Naive thymus-derived CD4-positive, alpha-beta T cell (primary cell): ENCODE data around the gene MARCHF9. TPM values are rescaled to one million over a fixed set of nuclear protein-coding genes. Genes with fewer than 3 reads are reported as not detected.

Source experiments
- ATAC-seq: fragments of 150-1000 bp; cut with Tn5 transposase; 2 replicates; pipeline ENCODE4 v1.10.0; 2021; ENCODE audit warnings: mild to moderate bottlenecking, moderate library complexity
- CTCF ChIA-PET: fragments of 350-600 bp; sonication (Branson Sonifier 250); formaldehyde crosslinking; loops from one replicate; lab custom pipeline; 2021; ENCODE audit warnings: antibody characterized with exemption; lab: Charles Lee
- POLR2A ChIA-PET: fragments of 350-600 bp; sonication (Branson Sonifier 250); formaldehyde crosslinking; loops from one replicate; lab custom pipeline; 2021; ENCODE audit warnings: antibody characterized with exemption, inconsistent platforms; lab: Charles Lee
- DNase-seq, 9 donors: peaks; one replicate each; pipeline versions ENCODE4 v3.0.0 to v3.0.0-alpha.2; 2020 to 2022; ENCODE audit warnings: mixed read lengths in 1 of 9
- H3K27ac ChIP-seq: one replicate; pipeline ENCODE4 v1.7.0; 2013; ENCODE audit warnings: mild to moderate bottlenecking, low read depth, low read length, moderate library complexity
- H3K27me3 ChIP-seq, 2 donors: one replicate each; pipeline ENCODE4 v1.7.0; 2013; ENCODE audit warnings: low read length in 2 of 2, mild to moderate bottlenecking in 2 of 2, moderate library complexity in 2 of 2; ENCODE audit not compliant: control insufficient read depth in 2 of 2, insufficient read depth in 2 of 2
- H3K36me3 ChIP-seq, 3 experiments: 1 replicate in 2 of 3; 2 replicates in 1 of 3; pipeline ENCODE4 v1.7.0; 2013; ENCODE audit warnings: low read length in 3 of 3, mild to moderate bottlenecking in 3 of 3, moderate library complexity in 1 of 3; ENCODE audit not compliant: insufficient read depth in 3 of 3, control insufficient read depth in 2 of 3
- H3K4me1 ChIP-seq, 2 donors: one replicate each; pipeline ENCODE4 v1.7.0; 2013; ENCODE audit warnings: low read length in 2 of 2, mild to moderate bottlenecking in 2 of 2, moderate library complexity in 1 of 2; ENCODE audit not compliant: control insufficient read depth in 2 of 2, insufficient read depth in 2 of 2
- H3K4me3 ChIP-seq: 2 replicates; pipeline ENCODE4 v1.7.0; 2013; ENCODE audit warnings: mild to moderate bottlenecking, low read length
- H3K9me3 ChIP-seq, 3 experiments: 1 replicate in 2 of 3; 2 replicates in 1 of 3; pipeline ENCODE4 v1.7.0; 2013; ENCODE audit warnings: low read length in 3 of 3; ENCODE audit not compliant: control insufficient read depth in 2 of 3
- H3K27ac Mint-ChIP-seq, 9 donors: one replicate each; pipeline ENCODE4 v1.8.0; 2020 to 2022; ENCODE audit warnings: mixed read lengths in 9 of 9, mild to moderate bottlenecking in 8 of 9, moderate library complexity in 5 of 9, inconsistent platforms in 2 of 9
- H3K27me3 Mint-ChIP-seq, 5 donors: one replicate each; pipeline ENCODE4 v1.8.0; 2021 to 2022; ENCODE audit warnings: mixed read lengths in 5 of 5, mild to moderate bottlenecking in 1 of 5
- H3K36me3 Mint-ChIP-seq, 5 donors: one replicate each; pipeline ENCODE4 v1.8.0; 2020 to 2022; ENCODE audit warnings: mixed read lengths in 5 of 5, mild to moderate bottlenecking in 3 of 5, inconsistent platforms in 1 of 5
- H3K4me1 Mint-ChIP-seq, 7 donors: one replicate each; pipeline ENCODE4 v1.8.0; 2020 to 2022; ENCODE audit warnings: mixed read lengths in 7 of 7, mild to moderate bottlenecking in 3 of 7, inconsistent platforms in 1 of 7
- H3K4me3 Mint-ChIP-seq, 10 donors: one replicate each; pipeline ENCODE4 v1.8.0; 2020 to 2022; ENCODE audit warnings: mild to moderate bottlenecking in 10 of 10, mixed read lengths in 10 of 10, moderate library complexity in 6 of 10, inconsistent platforms in 2 of 10
- H3K9me3 Mint-ChIP-seq, 11 donors: one replicate each; pipeline ENCODE4 v1.8.0; 2020 to 2022; ENCODE audit warnings: mixed read lengths in 11 of 11, mild to moderate bottlenecking in 4 of 11, inconsistent platforms in 1 of 11, moderate library complexity in 1 of 11
- intact Hi-C, 2 donors: fragments of 100-400 bp; cut with micrococcal nuclease; formaldehyde crosslinking; loops; one replicate each; pipeline ENCODE4 v1.15.1; 2023
- polyA plus RNA-seq, 2 donors: library from polyadenylated mRNA; unstranded; fragments of 300-500 nt; fragmentation: Illumina TruSeq; gene quantifications; one replicate each; pipeline ENCODE4 v1.2.3, GENCODE V29; 2021
- total RNA-seq, 6 experiments: library from RNA in 5 of 6; stranded (reverse) in 5 of 6; gene quantifications; 1 replicate in 5 of 6; 2 replicates in 1 of 6; pipeline ENCODE4 v1.2.3 and lab custom pipeline; 2021 to 2026

Gene MARCHF9
- total and polyA plus RNA-seq, 7 experiments from 2014 or later = 3.2 to 61.7 (median 40.5) TPM

DNA sequence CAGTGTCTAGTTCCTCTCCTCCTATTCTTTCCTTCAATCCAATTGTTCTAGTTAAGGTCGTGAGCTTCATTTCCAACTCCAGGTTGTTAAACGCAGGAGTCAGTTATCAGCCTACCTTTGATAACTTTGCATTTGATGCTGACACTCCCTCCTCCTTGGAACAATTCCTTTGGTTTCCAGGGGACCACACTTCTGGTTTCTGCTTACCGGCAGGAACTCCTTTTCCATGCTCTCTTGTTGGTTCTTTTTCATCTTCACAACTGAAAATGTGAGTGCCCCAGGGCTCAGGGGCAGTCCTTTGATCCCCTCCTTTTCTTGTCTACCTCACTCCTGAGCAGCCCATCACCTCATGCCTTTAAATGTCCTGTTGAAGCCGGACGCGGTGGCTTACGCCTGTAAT is 22.5 kb downstream of the MARCHF9 start:
- Histone ChIP-seq H3K27me3 (no peaks in the 10 kb centered on the region), H3K4me3 (no peak overlapping the region), H3K4me1 (peaks cover 23 to 29% of the 10 kb centered on the region in 2 donors), H3K27ac (no peak overlapping the region), H3K9me3 (no peaks in the 10 kb centered on the region), H3K36me3 (no peaks in the 10 kb centered on the region)
- H3K36me3 Mint-ChIP-seq = peaks cover 0 to 8% (median 0%) of the 10 kb centered on the region in 5 donors
- no peak overlapping the region for H3K4me3 Mint-ChIP-seq
- no peak for DNase-seq
- H3K9me3 Mint-ChIP-seq = peaks cover 0 to 5% (median 0%) of the 10 kb centered on the region in 11 donors
- intact Hi-C loops = no loop called here
- ATAC-seq = no peak
- ChIA-PET POLR2A (interaction anchor here (0.7 to 1.2 kb wide), 3 partner anchors 18 to 66 kb away, joined by 3 to 5 read pairs (median 3); no protein-coding TSS in a partner anchor), CTCF (no interaction called here)
- peaks cover 28 to 49% (median 41%) of the 10 kb centered on the region in 7 donors for H3K4me1 Mint-ChIP-seq
- H3K27ac Mint-ChIP-seq = no peak overlapping the region
- peaks cover 0 to 3% (median 0%) of the 10 kb centered on the region in 5 donors for H3K27me3 Mint-ChIP-seq

DNA sequence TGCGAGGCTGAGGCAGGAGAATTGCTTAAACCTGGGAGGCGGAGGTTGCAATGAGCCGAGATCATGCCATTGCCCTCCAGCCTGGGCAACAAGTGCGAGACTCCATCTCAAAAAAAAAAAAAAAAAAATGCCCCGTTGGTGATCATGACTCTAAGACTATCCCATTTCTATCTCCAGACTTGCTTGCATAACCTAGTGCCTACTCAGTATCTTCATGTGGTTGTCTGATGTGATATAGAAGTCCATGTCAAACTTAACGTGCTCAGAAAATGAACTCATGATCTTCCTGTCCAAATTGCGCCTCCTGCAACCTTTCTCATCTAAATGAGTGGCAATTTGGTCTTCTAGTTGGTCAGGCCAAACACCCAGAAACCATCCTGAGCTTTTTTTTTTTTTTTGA is 23.0 kb downstream of the MARCHF9 start:
- peaks cover 29 to 52% (median 44%) of the 10 kb centered on the region in 7 donors for H3K4me1 Mint-ChIP-seq
- peaks cover 25 to 30% of the 10 kb centered on the region in 2 donors for H3K4me1 ChIP-seq
- H3K4me3 Mint-ChIP-seq = no peak overlapping the region
- peaks cover 0 to 6% (median 0%) of the 10 kb centered on the region in 11 donors for H3K9me3 Mint-ChIP-seq
- H3K27ac Mint-ChIP-seq = no peak overlapping the region
- peaks cover 0 to 2% (median 0%) of the 10 kb centered on the region in 5 donors for H3K27me3 Mint-ChIP-seq
- peaks cover 0 to 4% (median 0%) of the 10 kb centered on the region in 3 experiments for H3K36me3 ChIP-seq
- H3K9me3 ChIP-seq = no peaks in the 10 kb centered on the region
- intact Hi-C loops = no loop called here
- ATAC-seq = no peak
- H3K36me3 Mint-ChIP-seq = peaks cover 0 to 10% (median 3%) of the 10 kb centered on the region in 5 donors
- no peak overlapping the region for H3K27ac ChIP-seq
- H3K27me3 ChIP-seq = no peaks in the 10 kb centered on the region
- CTCF ChIA-PET = no interaction called here
- POLR2A ChIA-PET = interaction anchor here (0.7 to 0.8 kb wide), 2 partner anchors 19 to 20 kb away, joined by 3 to 5 read pairs; no protein-coding TSS in a partner anchor
- H3K4me3 ChIP-seq = no peak overlapping the region
- DNase-seq = no peak

DNA sequence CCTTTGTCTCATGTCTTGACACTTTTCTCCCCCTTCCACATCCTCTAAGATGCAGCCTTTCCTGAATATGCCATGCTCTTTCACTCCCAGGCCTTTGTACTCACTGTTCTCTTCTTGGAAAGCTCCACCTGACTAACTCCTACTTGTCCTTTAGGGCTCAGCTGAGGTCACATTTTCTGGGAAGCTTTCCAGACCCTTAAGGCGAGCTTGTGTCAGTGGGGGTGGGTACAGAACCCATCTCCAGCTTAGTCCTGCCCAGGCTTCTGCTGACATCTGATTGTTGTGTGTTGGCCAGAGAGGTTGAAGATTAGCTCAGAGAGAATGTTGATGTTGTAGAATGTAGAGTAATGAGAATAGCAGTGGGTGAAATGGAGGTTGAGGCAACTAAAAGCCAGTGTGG is 24.8 kb downstream of the MARCHF9 start:
- H3K4me3 Mint-ChIP-seq = no peak overlapping the region
- H3K36me3 Mint-ChIP-seq = peaks cover 0 to 16% (median 5%) of the 10 kb centered on the region in 5 donors
- peak overlapping the region in 8 of 9 donors; percentile 21 to 99 (median 88) for H3K27ac Mint-ChIP-seq
- H3K27me3 Mint-ChIP-seq = no peaks in the 10 kb centered on the region
- DNase-seq (no peak), ATAC-seq (no peak)
- ChIA-PET CTCF (interaction anchor here (0.6 to 2.4 kb wide), 2 partner anchors 23 to 73 kb away, joined by 3 to 7 read pairs; no protein-coding TSS in a partner anchor), POLR2A (interaction anchor here (0.8 to 2.1 kb wide), 3 partner anchors 8 to 23 kb away, joined by 3 to 5 read pairs (median 3); partner anchors contain the start of genes EEF1AKMT3 and METTL1)
- H3K36me3 ChIP-seq = peaks cover 0 to 5% (median 0%) of the 10 kb centered on the region in 3 experiments
- peaks cover 36 to 40% of the 10 kb centered on the region in 2 donors for H3K4me1 ChIP-seq
- H3K27me3 ChIP-seq = no peaks in the 10 kb centered on the region
- peaks cover 28 to 57% (median 50%) of the 10 kb centered on the region in 7 donors for H3K4me1 Mint-ChIP-seq
- H3K27ac ChIP-seq = peak overlapping the region; percentile 8
- no peaks in the 10 kb centered on the region for H3K9me3 ChIP-seq
- H3K4me3 ChIP-seq = no peak overlapping the region
- intact Hi-C loops = no loop called here
- H3K9me3 Mint-ChIP-seq = peaks cover 0 to 8% (median 0%) of the 10 kb centered on the region in 11 donors

DNA sequence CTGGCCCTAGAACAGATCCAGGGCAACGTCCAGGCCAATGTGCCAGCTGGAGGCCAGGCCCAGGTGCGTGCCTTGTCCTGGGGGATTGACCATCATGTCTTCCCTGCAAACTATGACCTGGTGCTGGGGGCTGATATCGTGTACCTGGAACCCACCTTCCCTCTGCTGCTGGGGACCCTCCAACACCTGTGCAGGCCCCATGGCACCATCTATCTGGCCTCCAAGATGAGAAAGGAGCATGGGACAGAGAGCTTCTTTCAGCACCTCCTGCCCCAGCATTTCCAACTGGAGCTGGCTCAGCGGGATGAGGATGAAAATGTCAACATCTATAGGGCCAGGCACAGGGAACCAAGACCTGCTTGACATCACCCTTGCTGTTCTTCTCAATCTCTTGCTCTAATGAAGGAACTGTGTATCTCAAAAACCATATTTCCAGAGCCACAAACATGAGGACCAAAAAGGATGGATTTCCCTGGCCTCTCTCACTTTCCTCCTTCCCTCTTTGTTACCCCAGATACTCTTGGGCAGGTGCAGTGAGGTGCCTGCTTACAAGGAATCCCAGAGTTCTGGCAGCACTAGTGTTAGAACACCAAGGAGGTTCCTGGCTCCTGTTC is 25.5 kb downstream of the MARCHF9 start:
- Mint-ChIP-seq H3K27ac (peak overlapping the region; percentile 72 to 100 (median 97)), H3K36me3 (peaks cover 0 to 16% (median 5%) of the 10 kb centered on the region in 5 donors), H3K9me3 (peaks cover 0 to 8% (median 0%) of the 10 kb centered on the region in 11 donors), H3K4me1 (peaks cover 28 to 57% (median 50%) of the 10 kb centered on the region in 7 donors), H3K4me3 (peak overlapping the region in 6 of 10 donors; percentile 4 to 100 (median 62)), H3K27me3 (no peaks in the 10 kb centered on the region)
- CTCF ChIA-PET = interaction anchor here (0.6 to 2.4 kb wide), 3 partner anchors 18 to 34 kb away, joined by 4 to 7 read pairs (median 5); no protein-coding TSS in a partner anchor
- no peak for DNase-seq
- Histone ChIP-seq H3K4me3 (no peak overlapping the region), H3K9me3 (no peaks in the 10 kb centered on the region), H3K36me3 (peaks cover 0 to 6% (median under 1%) of the 10 kb centered on the region in 3 experiments), H3K27me3 (no peaks in the 10 kb centered on the region), H3K4me1 (peaks cover 36 to 40% of the 10 kb centered on the region in 2 donors), H3K27ac (peak overlapping the region; percentile 8)
- POLR2A ChIA-PET = interaction anchor here (0.6 to 2.2 kb wide), 3 partner anchors 8 to 59 kb away, joined by 3 to 8 read pairs (median 5); partner anchors contain the start of genes EEF1AKMT3 and METTL1
- intact Hi-C loops = no loop called here
- ATAC-seq = no peak

DNA sequence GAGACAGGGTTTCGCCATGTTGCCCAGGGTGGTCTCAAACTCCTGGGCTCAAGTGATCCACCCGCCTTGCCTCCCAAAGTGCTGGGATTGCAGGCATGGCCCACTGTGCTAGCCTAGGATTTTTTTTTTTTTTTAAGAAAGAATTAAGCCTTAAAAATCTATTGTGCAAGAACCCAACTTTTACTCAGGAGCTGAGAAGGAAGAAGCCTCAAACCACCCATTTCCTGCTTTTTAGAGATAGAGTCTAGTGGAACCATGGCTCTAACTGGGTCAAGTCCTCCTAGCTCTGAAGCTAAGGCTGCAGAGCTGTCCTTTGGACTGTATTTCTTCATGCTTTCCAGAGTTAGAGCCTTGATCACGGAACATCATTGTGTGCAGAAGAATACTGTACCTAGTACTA is 26.3 kb downstream of the MARCHF9 start:
- Mint-ChIP-seq H3K4me1 (peaks cover 25 to 58% (median 46%) of the 10 kb centered on the region in 7 donors), H3K36me3 (peaks cover 0 to 11% (median 5%) of the 10 kb centered on the region in 5 donors), H3K9me3 (peaks cover 0 to 8% (median 0%) of the 10 kb centered on the region in 11 donors), H3K27ac (peak overlapping the region; percentile 78 to 100 (median 99)), H3K27me3 (no peaks in the 10 kb centered on the region), H3K4me3 (peak overlapping the region; percentile 7 to 100 (median 98))
- ChIA-PET CTCF (interaction anchor here (0.6 to 2.8 kb wide), 15 partner anchors 9 to 124 kb away, joined by 3 to 10 read pairs (median 5); partner anchors contain the start of genes EEF1AKMT3 and METTL1), POLR2A (interaction anchor here (0.7 to 2.6 kb wide), 10 partner anchors 9 to 149 kb away, joined by 3 to 8 read pairs (median 4); partner anchors contain the start of genes B4GALNT1, CYP27B1, EEF1AKMT3 and METTL1)
- intact Hi-C loops = no loop called here
- peak overlapping the region; percentile 19 for H3K4me3 ChIP-seq
- no peaks in the 10 kb centered on the region for H3K27me3 ChIP-seq
- H3K36me3 ChIP-seq = peaks cover 0 to 15% (median 9%) of the 10 kb centered on the region in 3 experiments
- ATAC-seq (no peak), DNase-seq (peak in 2 of 9 donors; percentile 12 to 25)
- H3K9me3 ChIP-seq = no peaks in the 10 kb centered on the region
- H3K27ac ChIP-seq = peak overlapping the region; percentile 52
- peaks cover 36 to 40% of the 10 kb centered on the region in 2 donors for H3K4me1 ChIP-seq

DNA sequence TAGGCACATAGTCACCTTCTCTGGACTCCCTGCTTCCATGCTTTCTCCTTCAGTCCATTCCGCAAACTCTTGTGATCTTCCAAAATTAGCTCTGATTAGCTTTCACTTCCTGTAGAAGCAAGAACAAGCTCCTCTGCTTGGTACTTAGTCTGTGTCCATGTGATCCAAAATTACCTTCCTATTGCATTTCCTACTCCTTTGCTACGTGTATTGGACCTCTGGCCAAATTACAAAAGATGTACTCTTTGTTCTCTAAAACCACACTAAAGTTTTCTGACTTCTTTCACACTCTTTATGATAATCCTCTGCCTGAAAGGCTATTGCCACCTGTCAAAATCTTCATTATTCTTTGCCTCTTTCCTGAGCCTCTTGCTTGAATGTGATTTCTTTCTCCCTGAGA is 26.9 kb downstream of the MARCHF9 start:
- DNase-seq = no peak
- intact Hi-C loops = loop anchor here (1.0 to 2.0 kb wide), 7 partner anchors 10 to 124 kb away; partner anchors contain the start of genes CDK4 (in 2 of the 2), EEF1AKMT3 (in 2 of the 2), METTL1 (in 2 of the 2) and CTDSP2 (in 1 of the 2)
- Mint-ChIP-seq H3K9me3 (peaks cover 0 to 8% (median 0%) of the 10 kb centered on the region in 11 donors), H3K4me3 (peak overlapping the region; percentile 38 to 100 (median 98)), H3K36me3 (peaks cover 0 to 15% (median 9%) of the 10 kb centered on the region in 5 donors), H3K27ac (peak overlapping the region; percentile 78 to 100 (median 99)), H3K4me1 (peaks cover 23 to 61% (median 48%) of the 10 kb centered on the region in 7 donors), H3K27me3 (no peaks in the 10 kb centered on the region)
- H3K4me1 ChIP-seq = peaks cover 36 to 40% of the 10 kb centered on the region in 2 donors
- H3K9me3 ChIP-seq = no peaks in the 10 kb centered on the region
- H3K36me3 ChIP-seq = peaks cover 3 to 20% (median 14%) of the 10 kb centered on the region in 3 experiments
- CTCF ChIA-PET = interaction anchor here (0.6 to 2.8 kb wide), 15 partner anchors 9 to 196 kb away, joined by 3 to 10 read pairs (median 5); partner anchors contain the start of genes EEF1AKMT3 and METTL1
- H3K4me3 ChIP-seq = peak overlapping the region; percentile 97
- peak overlapping the region; percentile 52 for H3K27ac ChIP-seq
- no peak for ATAC-seq
- no peaks in the 10 kb centered on the region for H3K27me3 ChIP-seq
- POLR2A ChIA-PET = interaction anchor here (0.7 to 2.6 kb wide), 10 partner anchors 10 to 149 kb away, joined by 3 to 8 read pairs (median 4); partner anchors contain the start of genes B4GALNT1, CYP27B1, EEF1AKMT3 and METTL1
